IMR-90 (cell line): ENCODE measurements around the gene RNF38. TPM values are rescaled to one million over a fixed set of nuclear protein-coding genes. Genes with fewer than 3 reads are reported as not detected.

Source experiments
- ATAC-seq: fragments of 200-7000 bp; cut with Tn5 transposase; 2 replicates; pipeline ENCODE4 v1.9.1; 2020; ENCODE audit warnings: low read depth, mild to moderate bottlenecking, moderate library complexity
- BruUV-seq: library from RNA; stranded (reverse); fragments of 400-500 nt; replicated peaks from 2 replicates; lab custom pipeline; 2021; lab: Mats Ljungman, UMichigan
- CTCF ChIA-PET: fragments of 300-600 bp; formaldehyde crosslinking; extraction: SDS; loops from one replicate; lab custom pipeline; 2021; ENCODE audit warnings: antibody characterized with exemption; lab: Yijun Ruan, JAX
- POLR2A ChIA-PET: fragments of 300-600 bp; sonication (Branson Sonifier 250); formaldehyde crosslinking; loops from one replicate; lab custom pipeline; 2022; ENCODE audit warnings: antibody characterized with exemption; ENCODE audit not compliant: unreplicated experiment; lab: Charles Lee
- DNase-seq: peaks from one replicate; pipeline ENCODE4 v3.0.0; 2013
- H2AFZ ChIP-seq: replicated peaks from 2 replicates; pipeline ENCODE3; 2013; ENCODE audit warnings: low read length, mild to moderate bottlenecking; ENCODE audit not compliant: poor library complexity
- H2AK5ac ChIP-seq: 2 replicates; pipeline ENCODE4 v1.6.1; 2013; ENCODE audit warnings: low read depth, low read length, inconsistent platforms
- H2AK9ac ChIP-seq: replicated peaks from 2 replicates; pipeline ENCODE3; 2013; ENCODE audit warnings: mild to moderate bottlenecking, low read depth, low read length, moderate library complexity; ENCODE audit not compliant: poor library complexity
- H2BK120ac ChIP-seq: 2 replicates; pipeline ENCODE4 v1.6.1; 2013; ENCODE audit warnings: low read depth, low read length, inconsistent platforms
- H2BK15ac ChIP-seq: 3 replicates; pipeline ENCODE4 v1.6.1; 2013; ENCODE audit warnings: low read depth, low read length, inconsistent platforms
- H2BK20ac ChIP-seq: 2 replicates; pipeline ENCODE4 v1.6.1; 2013; ENCODE audit warnings: low read depth, mild to moderate bottlenecking, inconsistent platforms, low read length, moderate library complexity
- H2BK5ac ChIP-seq: 2 replicates; pipeline ENCODE4 v1.6.1; 2013; ENCODE audit warnings: mild to moderate bottlenecking, low read depth, low read length, inconsistent platforms; ENCODE audit not compliant: poor library complexity, severe bottlenecking
- H3K14ac ChIP-seq: replicated peaks from 2 replicates; pipeline ENCODE4 v1.6.1; 2013; ENCODE audit warnings: low read depth, low read length, inconsistent platforms
- H3K18ac ChIP-seq: 2 replicates; pipeline ENCODE4 v1.6.1; 2013; ENCODE audit warnings: low read depth, low read length, control low read depth
- H3K23ac ChIP-seq: 2 replicates; pipeline ENCODE4 v1.6.1; 2013; ENCODE audit warnings: low read depth, low read length, inconsistent platforms
- H3K27ac ChIP-seq: 2 replicates; pipeline ENCODE4 v1.5.1; 2013; ENCODE audit warnings: mild to moderate bottlenecking, control low read depth, low read length; ENCODE audit not compliant: insufficient read depth
- H3K27me3 ChIP-seq: 2 replicates; pipeline ENCODE4 v1.6.1; 2013; ENCODE audit warnings: low read length; ENCODE audit not compliant: control insufficient read depth, insufficient read depth
- H3K36me3 ChIP-seq: 2 replicates; pipeline ENCODE4 v1.6.1; 2013; ENCODE audit warnings: low read length, mixed read lengths; ENCODE audit not compliant: control insufficient read depth, insufficient read depth
- H3K4ac ChIP-seq: 2 replicates; pipeline ENCODE4 v1.6.1; 2013; ENCODE audit warnings: low read depth, low read length, inconsistent platforms
- H3K4me1 ChIP-seq: 2 replicates; pipeline ENCODE4 v1.6.1; 2013; ENCODE audit warnings: low read length, mixed read lengths; ENCODE audit not compliant: control insufficient read depth, insufficient read depth
- H3K4me2 ChIP-seq: 2 replicates; pipeline ENCODE4 v1.6.1; 2013; ENCODE audit warnings: low read depth, mild to moderate bottlenecking, control low read depth, low read length, moderate library complexity
- H3K4me3 ChIP-seq: 2 replicates; pipeline ENCODE4 v1.5.1; 2013; ENCODE audit warnings: low read depth, mild to moderate bottlenecking, control low read depth, low read length, moderate library complexity; ENCODE audit not compliant: insufficient read depth
- H3K56ac ChIP-seq: 2 replicates; pipeline ENCODE4 v1.6.1; 2013; ENCODE audit warnings: low read length, inconsistent platforms; ENCODE audit not compliant: insufficient read depth; ENCODE audit errors: extremely low read depth
- H3K79me1 ChIP-seq, 2 experiments: 2 replicates each; pipeline ENCODE4 v1.6.1; 2013; ENCODE audit warnings: low read length in 2 of 2, inconsistent platforms in 1 of 2, low read depth in 1 of 2
- H3K9ac ChIP-seq: 2 replicates; pipeline ENCODE4 v1.6.1; 2013; ENCODE audit warnings: low read depth, low read length, control low read depth
- H3K9me1 ChIP-seq: 2 replicates; pipeline ENCODE4 v1.6.1; 2013; ENCODE audit warnings: low read length, inconsistent platforms; ENCODE audit not compliant: insufficient read depth
- H3K9me3 ChIP-seq: 2 replicates; pipeline ENCODE4 v1.6.1; 2013; ENCODE audit warnings: low read length; ENCODE audit not compliant: control insufficient read depth, insufficient read depth
- H4K20me1 ChIP-seq: 2 replicates; pipeline ENCODE4 v1.6.1; 2013; ENCODE audit warnings: low read length, inconsistent platforms; ENCODE audit not compliant: insufficient read depth
- H4K5ac ChIP-seq: 2 replicates; pipeline ENCODE4 v1.6.1; 2013; ENCODE audit warnings: mild to moderate bottlenecking, low read depth, low read length, control low read depth
- H4K8ac ChIP-seq, 2 experiments: 2 replicates each; pipeline ENCODE4 v1.6.1; 2013; ENCODE audit warnings: low read depth in 2 of 2, low read length in 2 of 2, control low read depth in 1 of 2, inconsistent platforms in 1 of 2
- H4K91ac ChIP-seq: 2 replicates; pipeline ENCODE4 v1.6.1; 2013; ENCODE audit warnings: low read depth, low read length, inconsistent platforms; ENCODE audit not compliant: insufficient read depth
- CEBPB ChIP-seq: IDR thresholded peaks from 2 replicates; pipeline ENCODE4 v1.6.1; 2012; ENCODE audit warnings: low read depth, low read length, improper control_type of control experiment
- CTCF ChIP-seq: conservative IDR thresholded peaks from 2 replicates; pipeline ENCODE4 v1.5.1; 2012; ENCODE audit warnings: mild to moderate bottlenecking, low read depth, low read length, improper control_type of control experiment
- ELK1 ChIP-seq: fragments of 150-350 bp; IDR thresholded peaks from 2 replicates; pipeline ENCODE4 v1.6.1; 2016; ENCODE audit warnings: low read depth, mild to moderate bottlenecking, low read length, moderate library complexity, borderline replicate concordance
- FOS ChIP-seq: fragments of 150-350 bp; IDR thresholded peaks from 2 replicates; pipeline ENCODE4 v1.6.1; 2016; ENCODE audit warnings: low read depth, low read length
- MAFK ChIP-seq: IDR thresholded peaks from 2 replicates; pipeline ENCODE4 v1.6.1; 2012; ENCODE audit warnings: low read depth, low read length, improper control_type of control experiment
- MAZ ChIP-seq: IDR thresholded peaks from 2 replicates; pipeline ENCODE4 v1.6.1; 2012; ENCODE audit warnings: low read depth, mild to moderate bottlenecking, low read length, improper control_type of control experiment, moderate library complexity, borderline replicate concordance
- NFE2L2 ChIP-seq: fragments of 150-350 bp; IDR thresholded peaks from 2 replicates; pipeline ENCODE4 v1.6.1; 2016; ENCODE audit warnings: low read depth, mild to moderate bottlenecking, low read length
- POLR2A ChIP-seq: IDR thresholded peaks from 2 replicates; pipeline ENCODE4 v1.6.1; 2012; ENCODE audit warnings: mild to moderate bottlenecking, low read depth, low read length
- RCOR1 ChIP-seq: IDR thresholded peaks from 2 replicates; pipeline ENCODE4 v1.6.1; 2012; ENCODE audit warnings: mild to moderate bottlenecking, low read length, improper control_type of control experiment; ENCODE audit not compliant: insufficient replicate concordance
- USF2 ChIP-seq: fragments of 150-350 bp; IDR thresholded peaks from 2 replicates; pipeline ENCODE4 v1.6.1; 2017; ENCODE audit warnings: mild to moderate bottlenecking, antibody characterized with exemption, low read length, low read depth
- WGBS, 2 experiments: methylation state at CpG; one replicate each; pipeline versions ENCODE4 v1.1.5 to v1.1.7; 2013; ENCODE audit warnings: missing lambda C conversion rate in 2 of 2; ENCODE audit not compliant: insufficient read length in 1 of 2; ENCODE audit errors: extremely low coverage in 2 of 2; 5-methylcytosine and 5-hydroxymethylcytosine counted together
- dilution Hi-C: fragments of 300-500 bp; cut with HindIII; formaldehyde crosslinking; loops from one replicate; pipeline ENCODE4 v1.14.3; 2018; ENCODE audit warnings: low sequenced_read_pairs; ENCODE audit not compliant: unreplicated experiment
- in situ Hi-C: fragments of 300-500 bp; cut with MboI; formaldehyde crosslinking; loops from 3 replicates; pipeline ENCODE4 v1.14.3; 2019; ENCODE audit warnings: low sequenced_read_pairs, inconsistent platforms, mixed read lengths
- intact Hi-C: fragments of 100-400 bp; cut with micrococcal nuclease; formaldehyde crosslinking; loops from 2 replicates; pipeline ENCODE4 v1.10.0; 2022
- polyA plus RNA-seq, 3 experiments: library from polyadenylated mRNA; depleted of rRNA; stranded (reverse); fragments of >200 nt; gene quantifications; 2 replicates each; pipeline ENCODE4 v1.2.3, GENCODE V29; 2012; ENCODE audit warnings: low replicate concordance in 1 of 3
- total RNA-seq: library from RNA; depleted of rRNA; stranded (reverse); fragments of >200 nt; gene quantifications from 2 replicates; pipeline ENCODE4 v1.2.3, GENCODE V29; 2012

The RNF38 gene
- total and polyA plus RNA-seq, 2 of the 4 experiments (the other 2 are of a cell fraction), result 8.8 to 11.2 TPM

- POLR2A ChIA-PET, result no interaction called here
- Histone ChIP-seq H2BK15ac (no peak overlapping the region), H4K5ac (no peak overlapping the region), H3K9ac (no peak overlapping the region), H3K23ac (peak overlapping the region; percentile 12; the same call in 1 of the 2 replicates), H3K4ac (no peak overlapping the region), H3K18ac (no peak overlapping the region), H2AK9ac (no peak overlapping the region), H4K20me1 (peaks cover 6% of the 10 kb centered on the region; the same call in 1 of the 2 replicates), H3K27ac (no peak overlapping the region), H3K27me3 (no peaks in the 10 kb centered on the region), H2BK120ac (no peak overlapping the region), H3K4me3 (no peak overlapping the region), H2AFZ (no peak overlapping the region), H3K56ac (no peak overlapping the region), H2BK5ac (no peak overlapping the region), H3K79me1 (peaks cover 21 to 34% of the 10 kb centered on the region in 2 experiments), H2AK5ac (no peak overlapping the region), H4K8ac (no peak overlapping the region), H3K9me3 (no peaks in the 10 kb centered on the region), H3K36me3 (peaks cover 8% of the 10 kb centered on the region), H3K14ac (no peak overlapping the region), H3K4me2 (no peak overlapping the region), H3K9me1 (peaks cover 8% of the 10 kb centered on the region; the same call in 1 of the 2 replicates), H2BK20ac (no peak overlapping the region), H4K91ac (no peak overlapping the region), H3K4me1 (peaks cover 6% of the 10 kb centered on the region)
- BruUV-seq, result no TSS peak
- TF ChIP-seq MAZ (no peak), RCOR1 (no peak), USF2 (no peak), MAFK (no peak), CTCF (no peak), CEBPB (no peak), POLR2A (no peak), FOS (no peak), NFE2L2 (no peak), ELK1 (no peak)
- intact Hi-C loops, result no loop called here
- DNase-seq (no peak), ATAC-seq (peak; percentile 64)
- no CpG with 5 or more reads among the region's 1 CpG for WGBS, 2 experiments
- dilution Hi-C loops, result no loop called here
- CTCF ChIA-PET, result no interaction called here
- in situ Hi-C loops, result no loop called here
Observed at GRCh38 chr9:36357639-36358038, 42.4 kb downstream of the RNF38 start.
